ENCODE data around the gene LIN7C. TPM values are rescaled to one million over a fixed set of nuclear protein-coding genes. Genes with fewer than 3 reads are reported as not detected.
"Not testable (repeated sequence)": the region's sequence is repeated elsewhere in the genome, so short reads cannot be mapped to it uniquely, and the experiment has no call there.

Gene LIN7C
- total RNA-seq, 4 donors from 2014 or later, result 31.7 to 45.5 (median 42.6) TPM

DNA sequence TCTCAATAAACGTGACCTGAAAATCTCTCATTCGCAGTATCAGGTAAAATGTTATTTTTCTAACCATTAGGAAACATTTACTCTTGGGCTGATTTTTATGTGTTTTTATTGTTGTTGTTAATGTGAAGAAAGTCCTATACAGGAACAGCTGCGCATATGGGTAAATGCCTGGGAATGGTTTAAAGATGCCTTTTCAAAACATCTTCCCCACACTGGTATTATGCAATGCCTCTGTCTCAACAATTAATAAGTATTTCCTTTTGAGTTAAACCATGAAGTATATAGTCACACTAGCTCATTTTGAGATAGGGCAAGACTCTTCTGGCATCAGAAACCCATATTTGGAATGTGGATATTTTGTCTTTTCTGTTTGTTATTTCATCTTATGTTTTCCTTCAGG is 13.7 kb upstream of the LIN7C start:
- H3K4me1 ChIP-seq, result peaks cover under 1% of the 10 kb centered on the region
- DNase-seq (ENCODE audit: low spot score in 2 of 2), result no peak

GRCh38 chr11:27518518-27518917 is 11.9 kb upstream of the LIN7C start:
- Histone ChIP-seq H3K27me3 (no peaks in the 10 kb centered on the region), H3K4me1 (peaks cover 1% of the 10 kb centered on the region), H3K36me3 (no peaks in the 10 kb centered on the region), H3K27ac (no peak overlapping the region), H3K4me3 (no peak overlapping the region), H3K9me3 (no peaks in the 10 kb centered on the region)
- TF ChIP-seq CTCF (IDR thresholded peaks at IDR 0.05) (no peak), POLR2AphosphoS5 (IDR thresholded peaks at IDR 0.05) (no peak), POLR2A (IDR thresholded peaks at IDR 0.05) (no peak), EP300 (IDR thresholded peaks at IDR 0.05) (no peak)
- no peak for DNase-seq (ENCODE audit: low spot score in 2 of 2)
- 76% methylated on average over 2 of the region's 2 CpGs for WGBS

More for the DNA sequence above, 13.7 kb upstream of the LIN7C start:
- no peaks in the 10 kb centered on the region for H3K27me3 ChIP-seq
- WGBS, result 86% methylated on average over 3 of the region's 3 CpGs
- H3K27ac ChIP-seq, result no peak overlapping the region
- no peak overlapping the region for H3K4me3 ChIP-seq
- H3K9me3 ChIP-seq, result no peaks in the 10 kb centered on the region
- H3K36me3 ChIP-seq, result no peaks in the 10 kb centered on the region
- TF ChIP-seq POLR2A (IDR thresholded peaks at IDR 0.05) (no peak), CTCF (IDR thresholded peaks at IDR 0.05) (no peak), EP300 (IDR thresholded peaks at IDR 0.05) (no peak), POLR2AphosphoS5 (IDR thresholded peaks at IDR 0.05) (no peak)

DNA sequence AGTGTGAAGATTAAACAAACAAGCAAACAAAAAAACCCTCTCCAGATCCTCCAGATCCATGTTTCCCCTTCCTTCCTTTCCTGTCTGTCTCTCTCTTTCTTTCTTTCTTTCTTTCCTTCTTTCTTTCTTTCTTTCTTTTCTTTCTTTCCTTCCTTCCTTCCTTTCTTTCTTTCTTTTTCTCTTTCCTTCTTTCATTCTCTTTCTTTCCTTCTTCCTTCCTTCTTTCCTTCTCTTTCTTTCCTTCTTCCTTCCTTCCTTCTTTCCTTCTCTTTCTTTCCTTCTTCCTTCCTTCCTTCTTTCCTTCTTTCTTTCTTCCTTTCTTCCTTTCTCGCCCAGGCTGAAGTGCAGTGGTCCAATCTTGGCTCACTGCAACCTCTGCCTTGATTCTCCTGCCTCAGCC is 10.9 kb upstream of the LIN7C start:
- H3K4me3 ChIP-seq; H3K27ac ChIP-seq; H3K36me3 ChIP-seq; H3K9me3 ChIP-seq; DNase-seq (ENCODE audit: low spot score in 2 of 2); H3K4me1 ChIP-seq; H3K27me3 ChIP-seq: not testable (repeated sequence)
- whole genome bisulfite sequencing, result 91% methylated on average over 1 of the region's 1 CpG

GRCh38 chr11:27514558-27514957 is 8.0 kb upstream of the LIN7C start:
- Histone ChIP-seq H3K36me3 (no peaks in the 10 kb centered on the region), H3K27ac (no peak overlapping the region), H3K9me3 (no peaks in the 10 kb centered on the region), H3K4me3 (no peak overlapping the region), H3K27me3 (no peaks in the 10 kb centered on the region), H3K4me1 (peaks cover 4% of the 10 kb centered on the region)
- no peak for DNase-seq (ENCODE audit: low spot score in 2 of 2)
- no peak for TF ChIP-seq EP300 (IDR thresholded peaks at IDR 0.05)
- no peak for TF ChIP-seq CTCF (IDR thresholded peaks at IDR 0.05)
- TF ChIP-seq POLR2AphosphoS5 (IDR thresholded peaks at IDR 0.05), result no peak
- WGBS, result 27% methylated on average over 4 of the region's 4 CpGs

- Histone ChIP-seq H3K27ac (no peak overlapping the region), H3K4me1 (peaks cover 4% of the 10 kb centered on the region), H3K9me3 (no peaks in the 10 kb centered on the region), H3K36me3 (no peaks in the 10 kb centered on the region), H3K4me3 (no peak overlapping the region), H3K27me3 (no peaks in the 10 kb centered on the region)
- DNase-seq (ENCODE audit: low spot score in 2 of 2), result no peak
- TF ChIP-seq POLR2AphosphoS5 (IDR thresholded peaks at IDR 0.05), result no peak
- TF ChIP-seq CTCF (IDR thresholded peaks at IDR 0.05), result no peak
- TF ChIP-seq EP300 (IDR thresholded peaks at IDR 0.05), result no peak
- no peak for TF ChIP-seq POLR2A (IDR thresholded peaks at IDR 0.05)
- WGBS, result 56% methylated on average over 4 of the region's 4 CpGs
These were observed 7.5 kb upstream of the LIN7C start for GRCh38 chr11:27514076-27514475.

DNA sequence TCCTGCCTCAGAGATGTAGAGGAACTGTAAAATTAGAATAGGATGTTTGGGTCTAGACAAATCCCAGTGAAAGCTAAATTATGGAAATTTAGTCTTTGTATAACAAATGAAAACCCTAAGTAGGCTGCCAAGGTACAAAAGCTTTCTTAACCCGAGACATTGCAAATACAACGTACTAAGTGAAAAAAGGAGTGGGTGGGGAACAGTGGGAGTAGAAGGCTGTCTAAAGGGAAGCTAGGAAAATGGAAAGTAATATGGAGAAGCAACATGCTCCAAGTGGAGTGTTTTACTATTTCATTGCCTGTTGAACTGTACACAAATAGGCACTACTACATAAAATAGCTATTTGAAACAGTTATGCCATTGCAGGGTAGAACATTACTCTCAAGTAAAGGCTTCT is 6.8 kb upstream of the LIN7C start:
- no peak overlapping the region for H3K27ac ChIP-seq
- no peak for TF ChIP-seq EP300 (IDR thresholded peaks at IDR 0.05)
- no peak for TF ChIP-seq CTCF (IDR thresholded peaks at IDR 0.05)
- no peak for TF ChIP-seq POLR2AphosphoS5 (IDR thresholded peaks at IDR 0.05)
- no peak for TF ChIP-seq POLR2A (IDR thresholded peaks at IDR 0.05)
- H3K27me3 ChIP-seq, result no peaks in the 10 kb centered on the region
- no peaks in the 10 kb centered on the region for H3K36me3 ChIP-seq
- H3K4me3 ChIP-seq, result no peak overlapping the region
- WGBS, result 67% methylated on average over 2 of the region's 2 CpGs
- peaks cover 4% of the 10 kb centered on the region for H3K4me1 ChIP-seq
- no peaks in the 10 kb centered on the region for H3K9me3 ChIP-seq
- DNase-seq (ENCODE audit: low spot score in 2 of 2), result no peak
